Ascending aorta (tissue), 2 donors: ENCODE measurements around the gene ARHGEF25. TPM values are rescaled to one million over a fixed set of nuclear protein-coding genes. Genes with fewer than 3 reads are reported as not detected.
A peak's percentile ranks its signal among the peaks of the same experiment; 100 is the strongest.
"Not testable (repeated sequence)": the region's sequence is repeated elsewhere in the genome, so short reads cannot be mapped to it uniquely, and the experiment has no call there.

Source experiments
- DNase-seq, 2 donors: peaks; one replicate each; pipeline ENCODE4 v3.0.0-alpha.2; 2019; ENCODE audit warnings: low spot score in 2 of 2
- H3K27ac ChIP-seq, 2 donors: fragments of 200-600 bp; sonication (generic); one replicate each; pipeline ENCODE4 v1.5.1; 2016 to 2017; ENCODE audit warnings: mild to moderate bottlenecking in 1 of 2
- H3K27me3 ChIP-seq: fragments of 200-600 bp; sonication (generic); one replicate; pipeline ENCODE4 v1.5.1; 2017
- H3K36me3 ChIP-seq, 2 donors: fragments of 200-600 bp; sonication (generic); one replicate each; pipeline ENCODE4 v1.5.1; 2016
- H3K4me1 ChIP-seq, 2 donors: fragments of 200-600 bp; sonication (generic); one replicate each; pipeline ENCODE4 v1.5.1; 2016 to 2017; ENCODE audit warnings: mild to moderate bottlenecking in 1 of 2
- H3K4me3 ChIP-seq, 2 donors: fragments of 200-600 bp; sonication (generic); one replicate each; pipeline ENCODE4 v1.5.1; 2016 to 2017; ENCODE audit warnings: mild to moderate bottlenecking in 1 of 2
- H3K9me3 ChIP-seq, 2 donors: fragments of 200-600 bp; sonication (generic); one replicate each; pipeline ENCODE4 v1.5.1; 2016
- intact Hi-C: fragments of 100-400 bp; cut with DNase I; formaldehyde crosslinking; loops from one replicate; pipeline ENCODE4 v1.15.1; 2023
- total RNA-seq: library from RNA; depleted of rRNA; stranded (reverse); fragments of >200 nt; gene quantifications from one replicate; pipeline ENCODE4 v1.1.0, GENCODE V29; 2016
- TF ChIP-seq, protein P1 (sequence below), 3 experiments: fragments of 200-600 bp in 2 of 3; fragments of 450-650 bp in 1 of 3; sonication (generic) in 2 of 3; IDR thresholded peaks; one replicate each; pipeline ENCODE4 v1.5.1; 2016 to 2019; ENCODE audit warnings: antibody characterized with exemption in 3 of 3, mild to moderate bottlenecking in 1 of 3, moderate library complexity in 1 of 3

Gene ARHGEF25
- total RNA-seq, 1 donor from 2014 or later: 47.8 TPM

DNA sequence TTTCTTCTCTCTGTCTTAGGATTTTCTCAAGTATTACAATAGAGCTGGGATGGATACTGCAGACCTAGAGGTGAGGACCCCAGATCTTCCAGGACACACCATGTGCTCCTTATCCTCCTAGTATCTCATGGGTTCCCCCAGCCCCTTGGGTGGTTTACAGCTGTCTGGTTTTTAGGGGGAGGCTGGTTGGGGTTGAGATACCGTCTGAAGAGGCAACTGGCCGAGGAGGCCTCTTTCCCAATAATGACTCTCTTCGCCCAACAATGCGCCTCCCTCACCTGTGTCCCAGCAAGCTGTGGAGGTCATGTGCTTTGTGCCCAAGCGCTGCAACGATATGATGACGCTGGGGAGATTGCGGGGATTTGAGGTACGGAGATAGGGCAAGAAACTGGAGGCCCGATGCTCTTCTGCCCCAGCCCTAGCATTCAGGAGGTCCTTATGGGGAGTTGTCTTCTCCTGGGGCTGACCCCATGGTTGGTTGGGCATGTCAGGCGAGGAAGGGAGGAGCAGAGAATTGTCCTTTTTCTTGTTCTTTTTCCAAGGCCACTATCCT is 3.8 kb downstream of the ARHGEF25 start:
- Histone ChIP-seq H3K4me3 (no peak overlapping the region), H3K27me3 (no peaks in the 10 kb centered on the region), H3K4me1 (peaks cover 6 to 31% of the 10 kb centered on the region in 2 donors), H3K27ac (no peak overlapping the region), H3K9me3 (no peaks in the 10 kb centered on the region), H3K36me3 (peaks cover 25 to 39% of the 10 kb centered on the region in 2 donors)
- TF ChIP-seq, protein P1, sequence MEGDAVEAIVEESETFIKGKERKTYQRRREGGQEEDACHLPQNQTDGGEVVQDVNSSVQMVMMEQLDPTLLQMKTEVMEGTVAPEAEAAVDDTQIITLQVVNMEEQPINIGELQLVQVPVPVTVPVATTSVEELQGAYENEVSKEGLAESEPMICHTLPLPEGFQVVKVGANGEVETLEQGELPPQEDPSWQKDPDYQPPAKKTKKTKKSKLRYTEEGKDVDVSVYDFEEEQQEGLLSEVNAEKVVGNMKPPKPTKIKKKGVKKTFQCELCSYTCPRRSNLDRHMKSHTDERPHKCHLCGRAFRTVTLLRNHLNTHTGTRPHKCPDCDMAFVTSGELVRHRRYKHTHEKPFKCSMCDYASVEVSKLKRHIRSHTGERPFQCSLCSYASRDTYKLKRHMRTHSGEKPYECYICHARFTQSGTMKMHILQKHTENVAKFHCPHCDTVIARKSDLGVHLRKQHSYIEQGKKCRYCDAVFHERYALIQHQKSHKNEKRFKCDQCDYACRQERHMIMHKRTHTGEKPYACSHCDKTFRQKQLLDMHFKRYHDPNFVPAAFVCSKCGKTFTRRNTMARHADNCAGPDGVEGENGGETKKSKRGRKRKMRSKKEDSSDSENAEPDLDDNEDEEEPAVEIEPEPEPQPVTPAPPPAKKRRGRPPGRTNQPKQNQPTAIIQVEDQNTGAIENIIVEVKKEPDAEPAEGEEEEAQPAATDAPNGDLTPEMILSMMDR (IDR thresholded peaks at IDR 0.05): no peak
- intact Hi-C loops: loop anchor here (5.0 kb wide), 1 partner anchor 77 kb away; the partner anchor contains the start of gene OS9
- DNase-seq: no peak

DNA sequence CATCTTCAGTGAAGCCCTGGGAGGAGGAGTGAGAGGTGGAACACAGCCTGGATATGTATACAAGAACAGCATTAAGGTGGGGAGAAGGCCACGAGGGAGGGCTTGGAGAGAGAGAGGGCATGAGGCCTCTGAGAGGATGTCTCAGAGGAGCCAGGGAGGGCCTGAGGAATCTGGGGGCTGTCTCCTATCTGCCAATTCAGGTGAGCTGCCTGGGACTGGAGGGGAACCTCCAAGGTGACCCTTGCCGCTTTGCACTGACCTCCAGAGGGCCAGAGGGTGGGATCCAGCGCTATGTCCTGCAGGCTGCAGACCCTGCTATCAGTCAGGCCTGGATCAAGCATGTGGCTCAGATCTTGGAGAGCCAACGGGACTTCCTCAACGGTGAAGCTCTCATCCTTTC is 4.4 kb downstream of the ARHGEF25 start:
- Histone ChIP-seq H3K4me1 (peaks cover 6 to 27% of the 10 kb centered on the region in 2 donors), H3K27me3 (no peaks in the 10 kb centered on the region), H3K27ac (no peak overlapping the region), H3K4me3 (no peak overlapping the region), H3K36me3 (peaks cover 25 to 39% of the 10 kb centered on the region in 2 donors), H3K9me3 (no peaks in the 10 kb centered on the region)
- DNase-seq: no peak
- intact Hi-C loops: no loop called here
- TF ChIP-seq, protein P1 (IDR thresholded peaks at IDR 0.05): no peak

DNA sequence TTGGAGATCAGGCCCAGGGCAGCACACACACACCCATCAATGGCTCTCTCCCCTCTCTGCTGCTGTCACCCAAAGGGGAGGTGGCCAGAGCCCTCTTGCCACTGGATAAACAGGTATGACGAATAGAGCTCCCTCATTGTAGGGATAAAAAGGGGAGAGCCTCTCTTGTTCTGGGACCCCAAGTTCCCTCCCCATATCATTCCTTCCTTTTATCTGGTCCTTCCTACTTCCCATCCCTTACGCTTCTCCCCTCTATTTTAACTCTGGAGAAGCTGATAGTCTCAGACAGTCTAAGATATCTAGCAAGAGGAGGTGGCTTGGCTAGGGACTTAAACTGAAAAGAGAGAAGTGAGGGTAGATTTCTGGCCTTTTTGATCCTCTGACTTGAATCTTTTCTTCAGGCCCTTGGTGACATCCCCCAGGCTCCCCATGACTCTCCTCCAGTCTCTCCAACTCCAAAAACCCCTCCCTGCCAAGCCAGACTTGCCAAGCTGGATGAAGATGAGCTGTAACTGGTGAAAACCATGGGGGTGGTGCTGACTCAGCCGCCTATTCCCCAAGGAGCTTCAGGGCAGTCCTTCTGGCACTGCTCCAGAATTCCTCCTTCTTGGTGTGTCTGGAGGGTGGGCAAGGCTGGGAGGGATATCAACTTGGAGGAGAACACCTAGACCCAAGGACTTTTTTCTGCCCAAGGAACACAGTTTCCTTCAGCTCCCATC is 5.3 kb downstream of the ARHGEF25 start:
- DNase-seq: no peak
- TF ChIP-seq, protein P1 (IDR thresholded peaks at IDR 0.05): no peak
- Histone ChIP-seq H3K4me1 (peaks cover 9 to 32% of the 10 kb centered on the region in 2 donors), H3K27me3 (no peaks in the 10 kb centered on the region), H3K4me3 (no peak overlapping the region), H3K36me3 (peaks cover 25 to 39% of the 10 kb centered on the region in 2 donors), H3K27ac (peak overlapping the region in 1 of 2 donors; percentile 17), H3K9me3 (no peaks in the 10 kb centered on the region)
- intact Hi-C loops: no loop called here

DNA sequence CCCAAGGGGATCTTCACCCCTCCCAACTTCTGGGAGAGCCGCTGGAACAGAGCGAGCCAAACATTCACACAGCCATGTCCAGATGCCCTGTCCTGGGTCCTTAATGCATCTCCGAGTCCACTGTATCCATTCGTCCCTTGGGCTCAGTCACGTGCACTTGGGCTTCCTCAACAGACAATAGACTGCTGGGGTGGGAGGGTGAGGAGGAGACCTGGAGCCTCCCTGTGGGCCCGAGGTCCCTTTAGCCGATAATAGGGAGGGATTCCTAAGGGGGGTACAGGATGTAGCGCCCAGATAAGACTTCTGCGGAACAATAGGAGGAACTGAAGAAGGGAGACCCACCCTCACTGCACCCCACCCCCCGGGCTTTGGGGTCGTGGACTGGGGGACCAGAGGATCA is 6.7 kb downstream of the ARHGEF25 start:
- intact Hi-C loops: no loop called here
- TF ChIP-seq, protein P1 (IDR thresholded peaks at IDR 0.05): no peak
- no peak overlapping the region for H3K4me3 ChIP-seq
- DNase-seq: no peak
- H3K9me3 ChIP-seq: no peaks in the 10 kb centered on the region
- H3K36me3 ChIP-seq: peaks cover 25 to 38% of the 10 kb centered on the region in 2 donors
- peaks cover 5 to 19% of the 10 kb centered on the region in 2 donors for H3K4me1 ChIP-seq
- no peak overlapping the region for H3K27ac ChIP-seq
- no peaks in the 10 kb centered on the region for H3K27me3 ChIP-seq

DNA sequence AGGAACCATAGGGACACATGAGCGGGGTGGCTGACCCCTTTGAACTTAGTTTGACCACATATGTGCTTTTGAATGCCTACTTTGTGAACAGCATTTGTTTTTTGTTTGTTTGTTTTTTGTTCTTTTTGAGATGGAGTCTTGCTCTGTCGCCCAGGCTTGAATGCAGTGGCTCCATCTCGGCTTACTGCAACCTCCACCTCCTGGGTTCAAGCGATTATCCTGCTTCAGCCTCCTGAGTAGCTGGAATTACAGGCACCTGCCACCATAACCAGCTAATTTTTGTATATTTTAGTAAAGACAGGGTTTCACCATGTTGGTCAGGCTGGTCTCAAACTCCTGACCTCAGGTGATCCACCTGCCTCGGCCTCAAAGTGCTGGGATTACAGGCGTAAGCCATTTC is 7.2 kb downstream of the ARHGEF25 start:
- H3K27me3 ChIP-seq, H3K4me3 ChIP-seq, H3K9me3 ChIP-seq, DNase-seq, intact Hi-C loops, H3K27ac ChIP-seq: not testable (repeated sequence)
- Histone ChIP-seq H3K4me1 (peaks cover 5 to 14% of the 10 kb centered on the region in 2 donors), H3K36me3 (peaks cover 25 to 33% of the 10 kb centered on the region in 2 donors)

DNA sequence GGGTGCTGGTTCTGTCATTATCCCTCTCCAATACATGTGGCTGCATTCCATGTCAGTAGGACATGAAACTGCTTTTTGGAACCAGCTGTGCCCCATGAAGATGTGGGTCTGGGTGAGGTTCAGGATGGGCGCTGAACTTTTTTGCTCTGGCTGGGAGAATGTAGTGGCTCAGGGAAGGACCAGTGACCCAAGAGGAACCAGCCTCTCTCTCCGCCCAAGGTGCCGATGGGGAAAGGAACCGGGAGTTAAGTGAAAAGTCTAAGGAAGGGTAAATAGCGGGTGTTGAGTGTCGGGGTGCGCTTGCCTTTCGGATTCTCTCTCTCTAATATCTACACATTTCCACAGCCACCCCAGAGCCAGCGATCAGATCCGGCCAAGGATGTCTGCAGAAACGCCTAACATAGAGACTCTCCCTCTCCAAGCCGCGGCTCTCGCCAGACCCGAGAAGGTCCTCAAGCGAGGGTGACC is 7.8 kb downstream of the ARHGEF25 start:
- DNase-seq: no peak
- H3K27me3 ChIP-seq: no peaks in the 10 kb centered on the region
- H3K4me3 ChIP-seq: no peak overlapping the region
- H3K9me3 ChIP-seq: no peaks in the 10 kb centered on the region
- TF ChIP-seq, protein P1 (IDR thresholded peaks at IDR 0.05): no peak
- H3K27ac ChIP-seq: no peak overlapping the region
- peaks cover 25 to 29% of the 10 kb centered on the region in 2 donors for H3K36me3 ChIP-seq
- peaks cover 5 to 8% of the 10 kb centered on the region in 2 donors for H3K4me1 ChIP-seq
- intact Hi-C loops: no loop called here
